ENCODE data around the gene NKAPL.

The NKAPL gene

DNA sequence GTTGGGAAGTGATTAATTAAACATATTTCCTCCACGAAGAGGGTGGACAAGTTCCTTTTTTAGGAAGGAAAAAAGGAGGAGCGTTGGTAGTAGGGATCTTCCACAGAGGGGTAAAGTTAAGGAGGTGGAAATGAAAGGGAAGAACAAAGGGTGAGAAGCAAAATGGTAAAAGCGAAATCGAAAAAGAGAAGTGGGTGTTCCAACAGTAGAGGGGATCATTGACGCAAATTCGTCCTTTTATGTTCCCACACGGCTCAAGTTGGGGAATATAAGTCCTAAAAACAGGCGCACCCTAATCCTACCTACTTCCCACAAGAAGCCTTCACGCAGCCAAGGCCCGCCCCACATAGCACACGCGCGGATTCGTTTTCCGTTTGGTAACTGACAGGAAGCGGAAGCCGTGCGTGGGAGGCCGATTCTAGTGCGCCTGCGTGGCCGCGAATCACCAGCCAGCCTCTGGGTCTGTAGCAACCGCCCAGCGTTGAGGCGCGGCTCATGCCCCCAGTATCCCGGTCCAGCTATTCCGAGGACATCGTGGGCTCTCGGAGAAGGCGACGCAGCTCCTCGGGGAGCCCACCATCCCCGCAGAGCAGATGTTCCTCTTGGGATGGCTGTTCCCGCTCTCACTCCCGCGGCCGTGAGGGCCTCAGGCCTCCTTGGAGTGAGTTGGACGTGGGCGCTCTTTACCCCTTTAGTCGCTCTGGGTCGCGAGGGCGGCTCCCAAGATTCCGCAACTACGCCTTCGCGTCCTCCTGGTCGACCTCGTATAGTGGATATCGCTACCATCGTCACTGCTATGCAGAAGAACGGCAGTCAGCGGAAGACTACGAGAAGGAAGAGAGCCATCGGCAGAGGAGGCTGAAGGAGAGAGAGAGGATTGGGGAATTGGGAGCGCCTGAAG is at the start of gene NKAPL:
Gene NKAPL (plus strand): TSS at position 421 of the 901 bp plus-strand sequence. CDS start 75 bp downstream, at position 496.
- no peak for TF ChIP-seq Cebpa-rat (IDR thresholded peaks at IDR 0.05)
- Histone ChIP-seq H3K27ac (no peak within 1 kb of the TSS), H3K9me3 (peaks cover 8% of the 10 kb centered on the region), H3K4me3 (no peak within 1 kb of the TSS), H3K36me3 (no peaks in the 10 kb centered on the region), H3K4me2 (no peak within 1 kb of the TSS), H3K4me1 (peaks cover 13% of the 10 kb centered on the region), H3K9ac (no peak within 1 kb of the TSS), H3K27me3 (no peaks in the 10 kb centered on the region), H4K20me1 (no peaks in the 10 kb centered on the region)

DNA sequence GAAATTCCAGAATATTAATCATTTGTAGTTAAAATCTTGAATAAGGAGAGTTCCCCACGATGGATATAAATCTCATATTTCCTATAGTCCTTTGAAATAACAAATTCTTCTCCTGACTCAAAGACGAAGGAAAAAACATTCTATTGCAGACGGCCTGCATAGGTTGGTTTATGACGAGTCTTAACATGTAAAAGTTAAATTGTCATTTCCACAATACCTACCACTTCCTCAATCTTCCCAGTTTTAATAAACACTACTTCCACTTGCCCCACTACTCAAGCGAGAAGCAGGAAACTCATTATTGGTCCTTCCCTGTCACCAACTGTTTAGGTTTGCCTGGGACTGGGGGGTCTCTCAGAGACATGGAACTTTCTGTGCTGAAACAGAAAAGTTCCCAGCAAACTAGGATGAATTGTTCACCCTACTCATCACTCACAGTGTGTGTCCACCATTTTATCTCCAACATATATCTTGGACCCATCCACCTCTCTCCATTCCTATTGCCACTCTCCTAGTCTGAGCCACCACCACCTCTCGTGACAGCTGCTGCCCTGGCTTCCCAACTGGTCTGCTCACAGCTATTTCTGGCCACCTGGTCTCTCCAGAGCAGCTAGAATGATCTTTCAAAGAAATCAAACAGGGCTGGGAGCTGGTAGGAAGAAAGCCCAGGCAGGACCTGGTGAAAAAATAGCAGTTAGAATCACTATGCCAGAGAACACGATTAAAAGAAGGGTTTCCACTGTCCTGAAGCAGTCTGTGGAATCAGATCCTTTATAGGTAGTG is 49.2 kb upstream of the NKAPL start:
- peaks cover 32% of the 10 kb centered on the region for H3K9me3 ChIP-seq
- H3K9ac ChIP-seq, result no peak overlapping the region
- H3K4me2 ChIP-seq, result no peak overlapping the region
- peaks cover 63% of the 10 kb centered on the region for H3K27me3 ChIP-seq
- TF ChIP-seq Cebpa-rat (IDR thresholded peaks at IDR 0.05), result no peak
- H3K4me3 ChIP-seq, result no peak overlapping the region
- H3K36me3 ChIP-seq, result no peaks in the 10 kb centered on the region
- H3K27ac ChIP-seq, result no peak overlapping the region
- no peaks in the 10 kb centered on the region for H3K4me1 ChIP-seq
- H4K20me1 ChIP-seq, result no peaks in the 10 kb centered on the region

DNA sequence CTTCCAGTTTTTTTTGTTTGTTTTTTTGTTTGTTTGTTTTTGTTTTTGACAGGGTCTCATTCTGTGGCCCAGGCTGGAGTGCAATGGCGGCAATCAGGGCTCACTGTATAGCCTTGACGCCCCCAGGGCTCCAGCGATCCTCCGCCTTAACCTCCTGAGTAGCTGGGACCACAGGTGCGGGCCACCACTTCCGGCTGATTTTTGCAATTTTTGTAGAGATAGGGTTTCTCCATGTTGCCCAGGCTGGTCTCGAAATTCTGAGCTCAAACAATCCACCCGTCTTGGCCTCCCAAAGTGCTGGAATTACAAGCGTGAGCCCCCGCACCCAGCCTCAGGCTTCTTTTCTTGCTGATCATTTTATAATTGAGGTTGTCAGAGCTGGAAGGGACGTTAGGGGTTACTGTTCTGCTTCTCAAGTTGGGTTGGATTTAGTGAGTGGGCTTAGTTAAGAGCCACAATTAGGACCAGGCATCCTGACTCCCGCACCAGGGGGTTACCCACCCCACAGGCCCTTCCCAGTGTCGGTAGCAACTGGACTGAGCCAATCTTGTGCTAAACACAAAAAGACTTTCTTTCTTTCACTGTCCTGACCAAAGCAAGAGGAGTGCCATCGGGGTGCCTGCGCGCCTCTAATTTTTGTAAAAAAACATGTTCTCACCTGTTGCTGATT is 47.1 kb upstream of the NKAPL start:
- Histone ChIP-seq H3K4me2 (no peak overlapping the region), H3K9ac (no peak overlapping the region), H4K20me1 (no peaks in the 10 kb centered on the region), H3K4me1 (no peaks in the 10 kb centered on the region), H3K27me3 (peaks cover 82% of the 10 kb centered on the region), H3K9me3 (peaks cover 30% of the 10 kb centered on the region), H3K4me3 (no peak overlapping the region), H3K27ac (no peak overlapping the region), H3K36me3 (no peaks in the 10 kb centered on the region)
- no peak for TF ChIP-seq Cebpa-rat (IDR thresholded peaks at IDR 0.05)

DNA sequence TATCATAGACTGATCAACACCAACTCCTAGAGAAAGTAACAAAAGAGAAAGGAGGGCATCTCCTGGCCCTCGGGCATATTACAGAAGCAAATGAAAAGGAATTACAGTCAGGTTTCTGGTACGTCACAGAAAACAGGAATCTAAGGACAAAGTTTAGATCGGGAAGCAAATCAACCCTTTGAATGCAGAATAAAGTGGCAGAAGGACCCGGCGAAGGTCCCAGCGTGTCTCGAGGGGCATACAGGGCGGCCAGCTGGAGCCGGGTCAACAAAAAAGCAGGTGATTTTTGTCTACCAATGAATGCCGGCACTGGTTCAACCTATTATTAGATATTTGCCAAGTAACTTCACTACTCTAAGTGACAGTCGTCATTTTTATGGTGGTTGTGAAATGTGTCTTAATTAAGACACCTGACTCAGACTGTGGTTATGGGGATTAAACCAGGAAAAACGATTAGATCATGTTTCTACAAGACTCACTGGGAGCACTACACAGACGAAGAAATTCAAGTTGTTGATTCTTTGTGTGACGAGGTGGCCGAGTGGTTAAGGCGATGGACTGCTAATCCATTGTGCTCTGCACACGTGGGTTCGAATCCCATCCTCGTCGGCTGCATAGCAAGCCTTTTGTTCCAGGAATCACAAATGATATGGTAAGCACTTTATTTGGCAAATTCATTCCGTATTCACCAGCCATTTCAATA is 46.4 kb upstream of the NKAPL start:
- no peak overlapping the region for H3K9ac ChIP-seq
- no peaks in the 10 kb centered on the region for H3K36me3 ChIP-seq
- H3K4me2 ChIP-seq, result no peak overlapping the region
- peaks cover 23% of the 10 kb centered on the region for H3K9me3 ChIP-seq
- TF ChIP-seq Cebpa-rat (IDR thresholded peaks at IDR 0.05), result no peak
- no peak overlapping the region for H3K27ac ChIP-seq
- H3K4me3 ChIP-seq, result no peak overlapping the region
- no peaks in the 10 kb centered on the region for H3K4me1 ChIP-seq
- peaks cover 84% of the 10 kb centered on the region for H3K27me3 ChIP-seq
- H4K20me1 ChIP-seq, result no peaks in the 10 kb centered on the region

DNA sequence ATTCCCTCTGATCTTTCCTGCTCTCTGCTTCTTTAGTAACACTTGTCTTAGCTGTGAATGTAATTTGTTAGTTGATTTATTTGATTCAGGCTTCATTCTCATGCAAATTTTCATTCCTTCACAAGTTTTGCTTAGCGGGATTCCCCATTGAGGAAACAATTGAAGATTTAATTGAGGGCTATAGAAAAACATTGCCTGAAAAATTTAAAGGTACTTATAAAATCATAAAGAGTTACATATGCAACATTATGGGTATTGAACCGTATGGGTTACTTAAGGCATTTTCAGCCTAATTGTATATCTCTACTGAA is 45.9 kb upstream of the NKAPL start:
- H3K9ac ChIP-seq, result no peak overlapping the region

DNA sequence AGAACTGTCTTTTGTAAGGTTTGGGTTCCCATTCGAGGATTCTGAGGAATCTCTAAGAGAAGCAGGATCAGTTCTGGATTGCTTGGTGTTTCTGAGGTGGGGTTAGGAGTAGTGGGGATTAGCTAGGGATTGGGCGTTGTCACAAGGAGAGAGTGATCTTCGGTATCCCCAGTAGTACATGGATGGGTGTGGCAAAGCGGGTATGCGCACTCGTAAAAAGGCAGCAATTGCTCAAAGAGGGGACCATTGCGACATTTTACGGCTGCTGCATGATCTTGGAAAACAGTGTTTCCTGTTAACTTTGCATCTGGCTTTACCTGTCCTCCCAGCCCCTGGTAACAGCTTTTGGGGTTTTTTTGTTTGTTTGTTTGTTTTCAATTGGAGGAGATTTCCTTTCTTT is 43.7 kb upstream of the NKAPL start:
- H3K27ac ChIP-seq, result no peak overlapping the region
- H4K20me1 ChIP-seq, result no peaks in the 10 kb centered on the region
- TF ChIP-seq Cebpa-rat (IDR thresholded peaks at IDR 0.05), result no peak
- no peaks in the 10 kb centered on the region for H3K4me1 ChIP-seq
- H3K4me2 ChIP-seq, result no peak overlapping the region
- no peaks in the 10 kb centered on the region for H3K36me3 ChIP-seq
- peaks cover 15% of the 10 kb centered on the region for H3K9me3 ChIP-seq
- no peak overlapping the region for H3K4me3 ChIP-seq
- peaks cover 92% of the 10 kb centered on the region for H3K27me3 ChIP-seq
- no peak overlapping the region for H3K9ac ChIP-seq

More for the DNA sequence above, 45.9 kb upstream of the NKAPL start:
- H3K36me3 ChIP-seq, result no peaks in the 10 kb centered on the region
- TF ChIP-seq Cebpa-rat (IDR thresholded peaks at IDR 0.05), result no peak
- H3K4me3 ChIP-seq, result no peak overlapping the region
- peaks cover 84% of the 10 kb centered on the region for H3K27me3 ChIP-seq
- no peaks in the 10 kb centered on the region for H3K4me1 ChIP-seq
- H3K4me2 ChIP-seq, result no peak overlapping the region
- H4K20me1 ChIP-seq, result no peaks in the 10 kb centered on the region
- H3K9me3 ChIP-seq, result peaks cover 18% of the 10 kb centered on the region
- no peak overlapping the region for H3K27ac ChIP-seq

DNA sequence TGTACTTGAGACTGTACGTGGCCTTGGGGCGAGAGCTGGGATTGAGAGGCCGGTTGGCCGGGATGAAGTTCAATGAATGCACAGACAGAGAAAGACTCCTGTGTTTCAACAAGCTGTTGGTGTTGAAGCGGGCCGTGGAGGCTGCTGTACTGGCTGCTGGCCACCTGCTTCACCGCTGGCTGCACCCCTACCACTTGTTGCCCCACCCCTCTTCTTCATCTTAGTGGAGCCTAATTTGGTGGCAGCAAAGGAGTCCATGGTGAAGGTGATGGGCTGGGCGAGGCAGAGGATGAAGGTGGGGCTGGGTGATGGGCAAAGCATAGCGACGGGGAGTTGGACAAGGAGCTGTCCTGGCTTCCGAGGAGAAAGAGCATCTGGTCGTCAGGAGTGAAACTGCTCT is 41.2 kb upstream of the NKAPL start:
- Histone ChIP-seq H3K9ac (no peak overlapping the region), H3K36me3 (no peaks in the 10 kb centered on the region), H3K9me3 (no peaks in the 10 kb centered on the region), H3K27me3 (peaks cover 76% of the 10 kb centered on the region), H3K4me1 (no peaks in the 10 kb centered on the region), H3K4me2 (no peak overlapping the region), H3K27ac (no peak overlapping the region), H4K20me1 (no peaks in the 10 kb centered on the region), H3K4me3 (no peak overlapping the region)
- no peak for TF ChIP-seq Cebpa-rat (IDR thresholded peaks at IDR 0.05)

DNA sequence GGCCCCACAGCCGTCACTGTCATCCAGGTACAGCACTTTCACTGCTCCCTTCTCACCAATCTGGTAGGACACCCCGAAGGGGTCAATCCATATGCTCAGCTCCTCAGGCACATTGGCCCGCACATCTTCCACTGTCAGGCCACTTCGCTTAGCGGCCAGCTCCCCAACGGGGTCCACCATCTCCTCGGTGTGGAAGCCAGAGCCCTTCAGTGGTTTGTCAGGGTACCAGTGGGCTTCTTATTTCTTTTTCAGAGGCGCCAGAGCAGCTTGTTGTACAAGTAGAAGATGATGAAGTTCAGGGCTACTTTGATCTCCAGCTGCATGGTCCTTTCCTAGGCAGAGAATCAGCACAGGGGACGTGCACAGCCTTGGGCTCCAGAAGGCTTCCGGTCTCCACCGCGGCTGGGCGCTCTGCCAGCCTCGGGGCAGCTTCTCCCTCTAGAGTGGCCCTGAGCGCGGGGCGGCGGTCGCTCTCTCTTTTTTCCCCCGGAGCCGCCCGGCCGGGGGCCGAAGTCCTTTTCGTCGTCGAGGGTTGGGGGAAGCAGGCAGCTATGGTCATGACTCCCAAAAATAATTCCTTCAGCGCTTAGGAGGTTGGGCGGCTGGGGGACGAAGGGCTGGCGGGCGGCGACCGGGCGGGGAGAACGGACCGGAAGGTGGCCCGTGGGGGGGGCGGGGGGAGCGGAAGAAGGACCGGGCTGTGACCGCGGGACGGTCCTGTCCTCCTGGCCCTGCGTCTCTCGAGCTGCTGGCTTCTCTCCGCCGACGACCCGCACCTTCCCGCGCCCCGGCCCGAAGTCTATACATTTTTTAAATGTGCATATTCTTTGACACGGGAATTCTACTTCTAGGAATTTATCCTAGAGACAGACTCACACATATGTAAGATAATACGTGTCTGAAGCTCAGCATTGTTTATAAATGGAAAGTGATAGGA is 40.5 kb upstream of the NKAPL start:
- H4K20me1 ChIP-seq, result no peaks in the 10 kb centered on the region

More for the DNA sequence above, 40.5 kb upstream of the NKAPL start:
- no peak for TF ChIP-seq Cebpa-rat (IDR thresholded peaks at IDR 0.05)
- peaks cover 69% of the 10 kb centered on the region for H3K27me3 ChIP-seq
- H3K4me3 ChIP-seq, result peak overlapping the region; percentile 36; the same call in 1 of the 2 replicates
- H3K4me2 ChIP-seq, result peak overlapping the region; percentile 45; the same call in 1 of the 2 replicates
- no peak overlapping the region for H3K9ac ChIP-seq
- H3K4me1 ChIP-seq, result no peaks in the 10 kb centered on the region
- no peak overlapping the region for H3K27ac ChIP-seq
- no peaks in the 10 kb centered on the region for H3K36me3 ChIP-seq
- H3K9me3 ChIP-seq, result no peaks in the 10 kb centered on the region

Measured in BLaER1 (cell line).